ENCODE data around the gene RLF. TPM values are rescaled to one million over a fixed set of nuclear protein-coding genes. Genes with fewer than 3 reads are reported as not detected.

RLF gene
- polyA plus RNA-seq, 2 of the 4 experiments (the other 2 are of a cell fraction), result 4.7 to 7.9 TPM

- TF ChIP-seq CHD4 (IDR thresholded peaks at IDR 0.05; ENCODE audit: borderline replicate concordance), result no peak
- no peak for TF ChIP-seq EHF (CRISPR knock-in tag; IDR thresholded peaks at IDR 0.05)
- TF ChIP-seq, protein P1, sequence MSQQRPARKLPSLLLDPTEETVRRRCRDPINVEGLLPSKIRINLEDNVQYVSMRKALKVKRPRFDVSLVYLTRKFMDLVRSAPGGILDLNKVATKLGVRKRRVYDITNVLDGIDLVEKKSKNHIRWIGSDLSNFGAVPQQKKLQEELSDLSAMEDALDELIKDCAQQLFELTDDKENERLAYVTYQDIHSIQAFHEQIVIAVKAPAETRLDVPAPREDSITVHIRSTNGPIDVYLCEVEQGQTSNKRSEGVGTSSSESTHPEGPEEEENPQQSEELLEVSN (IDR thresholded peaks at IDR 0.05; ENCODE audit: borderline replicate concordance, low read depth), result peak; percentile 54; the same call in 1 of the 2 replicates
- TF ChIP-seq GATA3 (IDR thresholded peaks at IDR 0.05; ENCODE audit: borderline replicate concordance), result peak; percentile 57; the same call in 1 of the 2 replicates
- TF ChIP-seq CEBPB (IDR thresholded peaks at IDR 0.05), result 0 out of 4 replicates have a peak, but pooled peaks of 1 of the 2 experiments have one; percentile 7
- TF ChIP-seq MYC (IDR thresholded peaks at IDR 0.05; ENCODE audit: borderline replicate concordance, low read length), result no peak
- no peak for TF ChIP-seq HOXA7 (CRISPR knock-in tag; IDR thresholded peaks at IDR 0.05)
- TF ChIP-seq HEYL (CRISPR knock-in tag; IDR thresholded peaks at IDR 0.05), result no peak
- no peak for TF ChIP-seq RCOR1 (IDR thresholded peaks at IDR 0.05; ENCODE audit: low read depth, low read length)
- no peak for TF ChIP-seq SREBF2 (IDR thresholded peaks at IDR 0.05)
- no peak for TF ChIP-seq ESRRA (IDR thresholded peaks at IDR 0.05; ENCODE audit: borderline replicate concordance, low read length)
- no peak for TF ChIP-seq FOSB (CRISPR knock-in tag; IDR thresholded peaks at IDR 0.05)
- no peak for TF ChIP-seq KDM1A (IDR thresholded peaks at IDR 0.05; ENCODE audit: low read depth)
- no peak for TF ChIP-seq ATOH8 (CRISPR knock-in tag; IDR thresholded peaks at IDR 0.05; ENCODE audit: low read depth)
- no peak for TF ChIP-seq EHMT2 (IDR thresholded peaks at IDR 0.05; ENCODE audit: low read depth)
- TF ChIP-seq POLR2AphosphoS2 (conservative IDR thresholded peaks at IDR 0.05; ENCODE audit: low read length), result no peak
- TF ChIP-seq MAFK (IDR thresholded peaks at IDR 0.05; ENCODE audit: partially characterized antibody), result no peak
- peak; percentile 91 for TF ChIP-seq MAX (IDR thresholded peaks at IDR 0.05)
- TF ChIP-seq PHF8 (IDR thresholded peaks at IDR 0.05; ENCODE audit: borderline replicate concordance, low read depth), result peak; percentile 96
- TF ChIP-seq HDAC2 (IDR thresholded peaks at IDR 0.05), result no peak
- no peak; the same call in 1 of the 2 replicates for TF ChIP-seq RFX5 (IDR thresholded peaks at IDR 0.05)
- TF ChIP-seq JUN (IDR thresholded peaks at IDR 0.05), result peak; percentile 47 to 83; a peak in 4 of 5 replicates
- no peak for TF ChIP-seq ZNF302 (CRISPR knock-in tag; IDR thresholded peaks at IDR 0.05)
- TF ChIP-seq, protein P2, sequence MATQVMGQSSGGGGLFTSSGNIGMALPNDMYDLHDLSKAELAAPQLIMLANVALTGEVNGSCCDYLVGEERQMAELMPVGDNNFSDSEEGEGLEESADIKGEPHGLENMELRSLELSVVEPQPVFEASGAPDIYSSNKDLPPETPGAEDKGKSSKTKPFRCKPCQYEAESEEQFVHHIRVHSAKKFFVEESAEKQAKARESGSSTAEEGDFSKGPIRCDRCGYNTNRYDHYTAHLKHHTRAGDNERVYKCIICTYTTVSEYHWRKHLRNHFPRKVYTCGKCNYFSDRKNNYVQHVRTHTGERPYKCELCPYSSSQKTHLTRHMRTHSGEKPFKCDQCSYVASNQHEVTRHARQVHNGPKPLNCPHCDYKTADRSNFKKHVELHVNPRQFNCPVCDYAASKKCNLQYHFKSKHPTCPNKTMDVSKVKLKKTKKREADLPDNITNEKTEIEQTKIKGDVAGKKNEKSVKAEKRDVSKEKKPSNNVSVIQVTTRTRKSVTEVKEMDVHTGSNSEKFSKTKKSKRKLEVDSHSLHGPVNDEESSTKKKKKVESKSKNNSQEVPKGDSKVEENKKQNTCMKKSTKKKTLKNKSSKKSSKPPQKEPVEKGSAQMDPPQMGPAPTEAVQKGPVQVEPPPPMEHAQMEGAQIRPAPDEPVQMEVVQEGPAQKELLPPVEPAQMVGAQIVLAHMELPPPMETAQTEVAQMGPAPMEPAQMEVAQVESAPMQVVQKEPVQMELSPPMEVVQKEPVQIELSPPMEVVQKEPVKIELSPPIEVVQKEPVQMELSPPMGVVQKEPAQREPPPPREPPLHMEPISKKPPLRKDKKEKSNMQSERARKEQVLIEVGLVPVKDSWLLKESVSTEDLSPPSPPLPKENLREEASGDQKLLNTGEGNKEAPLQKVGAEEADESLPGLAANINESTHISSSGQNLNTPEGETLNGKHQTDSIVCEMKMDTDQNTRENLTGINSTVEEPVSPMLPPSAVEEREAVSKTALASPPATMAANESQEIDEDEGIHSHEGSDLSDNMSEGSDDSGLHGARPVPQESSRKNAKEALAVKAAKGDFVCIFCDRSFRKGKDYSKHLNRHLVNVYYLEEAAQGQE (IDR thresholded peaks at IDR 0.05), result no peak
- no peak for TF ChIP-seq JUNB (IDR thresholded peaks at IDR 0.05)
- peak; percentile 83 for TF ChIP-seq KDM5A (IDR thresholded peaks at IDR 0.05)
- no peak for TF ChIP-seq HES2 (IDR thresholded peaks at IDR 0.05)
Observed at GRCh38 chr1:40257688-40258444, 96.7 kb downstream of the RLF start, which contains the start of gene ZMPSTE24 (continued).
